Measurements from ENCODE around the gene SYNPO2. TPM values are rescaled to one million over a fixed set of nuclear protein-coding genes. Genes with fewer than 3 reads are reported as not detected.

Gene SYNPO2
- total RNA-seq, 2 experiments from 2014 or later = 0.13 to 0.18 TPM

- Mint-ChIP-seq H3K27ac (no peak overlapping the region), H3K27me3 (peaks cover 3% of the 10 kb centered on the region), H3K4me1 (ENCODE audit: low read depth) (no peaks in the 10 kb centered on the region), H3K9me3 (no peaks in the 10 kb centered on the region), H3K36me3 (ENCODE audit: low read depth) (no peaks in the 10 kb centered on the region), H3K4me3 (no peak overlapping the region)
- ChIA-PET CTCF (interaction anchor here (1.1 to 1.3 kb wide), 3 partner anchors 15 to 468 kb away, joined by 3 read pairs; no protein-coding TSS in a partner anchor), POLR2A (no interaction called here)
- ATAC-seq (no peak), DNase-seq (no peak)
- TF ChIP-seq, protein P1, sequence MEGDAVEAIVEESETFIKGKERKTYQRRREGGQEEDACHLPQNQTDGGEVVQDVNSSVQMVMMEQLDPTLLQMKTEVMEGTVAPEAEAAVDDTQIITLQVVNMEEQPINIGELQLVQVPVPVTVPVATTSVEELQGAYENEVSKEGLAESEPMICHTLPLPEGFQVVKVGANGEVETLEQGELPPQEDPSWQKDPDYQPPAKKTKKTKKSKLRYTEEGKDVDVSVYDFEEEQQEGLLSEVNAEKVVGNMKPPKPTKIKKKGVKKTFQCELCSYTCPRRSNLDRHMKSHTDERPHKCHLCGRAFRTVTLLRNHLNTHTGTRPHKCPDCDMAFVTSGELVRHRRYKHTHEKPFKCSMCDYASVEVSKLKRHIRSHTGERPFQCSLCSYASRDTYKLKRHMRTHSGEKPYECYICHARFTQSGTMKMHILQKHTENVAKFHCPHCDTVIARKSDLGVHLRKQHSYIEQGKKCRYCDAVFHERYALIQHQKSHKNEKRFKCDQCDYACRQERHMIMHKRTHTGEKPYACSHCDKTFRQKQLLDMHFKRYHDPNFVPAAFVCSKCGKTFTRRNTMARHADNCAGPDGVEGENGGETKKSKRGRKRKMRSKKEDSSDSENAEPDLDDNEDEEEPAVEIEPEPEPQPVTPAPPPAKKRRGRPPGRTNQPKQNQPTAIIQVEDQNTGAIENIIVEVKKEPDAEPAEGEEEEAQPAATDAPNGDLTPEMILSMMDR (IDR thresholded peaks at IDR 0.05) = no peak
- intact Hi-C loops (cut with micrococcal nuclease) = no loop called here
Measured at GRCh38 chr4:119025420-119025819, 136.8 kb downstream of the SYNPO2 start.

- no peak for ATAC-seq
- H3K9me3 Mint-ChIP-seq = no peaks in the 10 kb centered on the region
- no peak for DNase-seq
- H3K27me3 Mint-ChIP-seq = peaks cover 3% of the 10 kb centered on the region
- ChIA-PET POLR2A (no interaction called here), CTCF (interaction anchor here (1.1 to 1.3 kb wide), 4 partner anchors 10 to 467 kb away, joined by 3 to 4 read pairs (median 3); no protein-coding TSS in a partner anchor)
- TF ChIP-seq, protein P1 (IDR thresholded peaks at IDR 0.05) = no peak
- H3K4me1 Mint-ChIP-seq (ENCODE audit: low read depth) = no peaks in the 10 kb centered on the region
- intact Hi-C loops (cut with micrococcal nuclease) = no loop called here
- no peaks in the 10 kb centered on the region for H3K36me3 Mint-ChIP-seq (ENCODE audit: low read depth)
- H3K27ac Mint-ChIP-seq = no peak overlapping the region
- no peak overlapping the region for H3K4me3 Mint-ChIP-seq
Measured at GRCh38 chr4:119025916-119026661, 137.4 kb downstream of the SYNPO2 start.

DNA sequence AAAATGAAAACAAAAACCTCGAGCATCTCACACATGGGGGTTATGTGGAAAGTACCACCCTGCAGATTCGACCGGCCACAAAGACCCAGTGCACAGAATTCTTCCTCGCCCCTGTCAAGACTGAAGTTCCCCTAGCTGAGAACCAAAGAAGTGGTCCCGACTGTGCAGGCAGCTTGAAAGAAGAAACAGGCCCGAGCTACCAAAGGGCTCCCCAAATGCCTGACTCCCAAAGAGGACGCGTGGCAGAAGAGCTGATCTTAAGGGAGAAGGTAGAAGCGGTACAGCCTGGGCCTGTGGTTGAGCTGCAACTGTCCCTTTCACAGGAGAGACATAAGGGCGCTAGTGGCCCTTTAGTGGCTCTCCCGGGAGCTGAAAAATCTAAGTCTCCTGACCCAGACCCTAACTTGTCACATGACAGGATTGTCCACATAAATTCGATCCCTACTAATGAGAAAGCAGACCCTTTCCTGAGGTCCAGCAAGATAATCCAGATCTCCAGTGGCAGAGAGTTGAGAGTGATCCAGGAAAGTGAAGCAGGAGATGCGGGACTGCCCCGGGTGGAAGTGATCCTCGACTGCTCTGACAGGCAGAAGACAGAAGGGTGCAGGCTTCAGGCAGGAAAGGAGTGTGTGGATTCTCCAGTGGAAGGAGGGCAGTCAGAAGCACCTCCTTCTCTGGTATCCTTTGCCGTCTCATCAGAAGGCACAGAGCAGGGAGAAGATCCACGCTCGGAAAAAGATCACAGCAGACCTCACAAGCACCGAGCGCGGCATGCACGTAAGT, 138.2 kb downstream of the SYNPO2 start:
- Mint-ChIP-seq H3K4me1 (ENCODE audit: low read depth) (no peaks in the 10 kb centered on the region), H3K36me3 (ENCODE audit: low read depth) (no peaks in the 10 kb centered on the region), H3K4me3 (no peak overlapping the region), H3K27me3 (peaks cover 3% of the 10 kb centered on the region), H3K9me3 (no peaks in the 10 kb centered on the region), H3K27ac (no peak overlapping the region)
- DNase-seq (no peak), ATAC-seq (no peak)
- TF ChIP-seq, protein P1 (IDR thresholded peaks at IDR 0.05) = no peak
- ChIA-PET CTCF (interaction anchor here (1.2 to 1.5 kb wide), 3 partner anchors 11 to 13 kb away, joined by 3 to 4 read pairs (median 4); no protein-coding TSS in a partner anchor), POLR2A (no interaction called here)
- intact Hi-C loops (cut with micrococcal nuclease) = no loop called here

DNA sequence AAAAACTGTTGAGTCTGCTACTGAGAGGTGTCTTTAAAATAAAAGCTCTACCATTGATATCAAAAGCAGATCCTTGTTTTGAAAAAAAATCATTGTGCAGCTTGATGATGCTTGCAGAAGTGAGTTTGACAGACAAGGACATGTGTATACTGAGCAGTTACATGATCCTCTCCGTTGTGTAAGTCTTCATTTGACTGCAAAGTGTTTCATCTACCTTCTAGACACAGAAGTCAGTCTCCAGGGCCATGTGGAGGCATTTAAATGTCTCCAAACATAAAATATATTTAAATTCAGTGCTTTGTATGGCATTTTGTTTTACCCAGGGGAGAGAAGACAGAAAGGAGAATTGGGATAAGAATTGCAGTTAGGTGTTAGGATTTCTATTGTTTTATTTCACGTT, 139.2 kb downstream of the SYNPO2 start:
- no peaks in the 10 kb centered on the region for H3K9me3 Mint-ChIP-seq
- TF ChIP-seq, protein P1 (IDR thresholded peaks at IDR 0.05) = no peak
- H3K27me3 Mint-ChIP-seq = peaks cover 3% of the 10 kb centered on the region
- intact Hi-C loops (cut with micrococcal nuclease) = no loop called here
- DNase-seq = no peak
- H3K4me3 Mint-ChIP-seq = no peak overlapping the region
- CTCF ChIA-PET = interaction anchor here (1.5 kb wide), 1 partner anchor 10 kb away, joined by 4 read pairs; no protein-coding TSS in a partner anchor
- POLR2A ChIA-PET = no interaction called here
- no peak for ATAC-seq
- no peak overlapping the region for H3K27ac Mint-ChIP-seq
- no peaks in the 10 kb centered on the region for H3K36me3 Mint-ChIP-seq (ENCODE audit: low read depth)
- no peaks in the 10 kb centered on the region for H3K4me1 Mint-ChIP-seq (ENCODE audit: low read depth)

GRCh38 chr4:119028296-119028695, 139.6 kb downstream of the SYNPO2 start:
- Mint-ChIP-seq H3K27ac (no peak overlapping the region), H3K9me3 (no peaks in the 10 kb centered on the region), H3K36me3 (ENCODE audit: low read depth) (no peaks in the 10 kb centered on the region), H3K4me1 (ENCODE audit: low read depth) (no peaks in the 10 kb centered on the region), H3K4me3 (no peak overlapping the region), H3K27me3 (no peaks in the 10 kb centered on the region)
- POLR2A ChIA-PET = no interaction called here
- CTCF ChIA-PET = interaction anchor here (1.5 kb wide), 1 partner anchor 9 kb away, joined by 4 read pairs; no protein-coding TSS in a partner anchor
- DNase-seq = no peak
- no peak for ATAC-seq
- TF ChIP-seq, protein P1 (IDR thresholded peaks at IDR 0.05) = no peak
- intact Hi-C loops (cut with micrococcal nuclease) = no loop called here
